HG03108 (cell line): ENCODE data around the gene CYP2C18.
"Not testable (repeated sequence)": the region's sequence is repeated elsewhere in the genome, so short reads cannot be mapped to it uniquely, and the experiment has no call there.

Experiments
- ATAC-seq: cut with Tn5 transposase; IDR thresholded peaks from one replicate; pipeline ENCODE4 v1.9.1; 2021; ENCODE audit warnings: moderate library complexity; ENCODE audit not compliant: unreplicated experiment

The CYP2C18 gene

GRCh38 chr10:94738588-94738987 is 55.1 kb downstream of the CYP2C18 start:
- ATAC-seq: no peak

DNA sequence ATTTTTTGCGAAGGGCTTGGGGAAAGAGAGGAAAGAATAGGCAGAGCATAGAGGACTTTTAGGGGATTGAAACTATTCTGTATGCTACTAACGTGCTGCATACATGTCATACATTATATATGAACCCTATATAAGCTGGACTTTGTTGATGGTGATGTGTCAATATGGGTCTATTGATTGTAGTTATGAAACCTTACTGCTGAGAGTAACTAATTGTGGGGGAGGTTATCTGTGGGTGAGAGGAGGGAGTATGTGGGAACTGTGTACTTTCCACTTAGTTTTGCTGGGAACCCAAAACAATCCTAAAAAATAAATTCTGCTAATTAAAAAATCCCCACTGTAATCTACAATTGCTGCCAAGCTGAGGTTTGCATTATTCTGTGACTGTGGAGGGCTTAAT is 63.6 kb downstream of the CYP2C18 start:
- ATAC-seq: no peak

GRCh38 chr10:94747838-94748237 is 64.3 kb downstream of the CYP2C18 start:
- ATAC-seq: no peak

- ATAC-seq: no peak
Measured at GRCh38 chr10:94757916-94758315, 74.4 kb downstream of the CYP2C18 start.

GRCh38 chr10:94760586-94761178 is 77.2 kb downstream of the CYP2C18 start:
- ATAC-seq: no peak

GRCh38 chr10:94762393-94762792 is 78.9 kb downstream of the CYP2C18 start, which contains the start of gene CYP2C19:
CYP2C19 (plus strand) TSS chr10:94762681; CDS start chr10:94762706, 25 bp downstream.
- ATAC-seq: no peak

- ATAC-seq: not testable (repeated sequence)
Measured at GRCh38 chr10:94775425-94775824, 91.9 kb downstream of the CYP2C18 start.

- ATAC-seq: no peak
Measured at GRCh38 chr10:94777886-94778458, 94.4 kb downstream of the CYP2C18 start.

DNA sequence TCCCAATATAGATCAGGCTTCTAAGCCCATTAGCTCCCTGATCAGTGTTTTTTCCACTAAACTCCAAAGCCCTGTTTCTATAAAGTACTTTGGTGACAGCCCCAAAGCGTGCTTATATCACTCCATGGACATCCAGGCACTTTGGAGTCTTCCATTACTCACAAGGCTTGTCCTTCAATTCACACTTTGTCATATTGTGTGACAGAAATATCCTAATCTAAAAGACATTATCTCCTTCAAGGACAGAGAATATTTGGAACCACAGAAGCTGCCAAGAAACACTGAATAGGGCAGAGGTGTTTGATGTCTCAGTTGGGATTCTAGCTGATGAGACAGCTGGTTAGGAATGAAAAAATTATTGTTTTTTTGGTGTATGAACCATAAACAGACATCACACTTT is 97.3 kb downstream of the CYP2C18 start:
- ATAC-seq: no peak

- no peak for ATAC-seq
Measured at GRCh38 chr10:94784256-94784655, 100.7 kb downstream of the CYP2C18 start.

GRCh38 chr10:94785211-94785610 is 101.7 kb downstream of the CYP2C18 start:
- ATAC-seq: no peak
